ENCODE data around the gene CD38.

The CD38 gene

GRCh38 chr4:15870921-15871664 is 93.0 kb downstream of the CD38 start:
- CTCF ChIA-PET: interaction anchor here (1.3 to 1.7 kb wide), 2 partner anchors 11 to 85 kb away, joined by 4 to 8 read pairs; no protein-coding TSS in a partner anchor
- Histone ChIP-seq H3K36me3 (ENCODE audit: control insufficient read depth in 2 of 2, insufficient read depth in 1 of 2, low read length in 2 of 2) (no peaks in the 10 kb centered on the region), H3K4me3 (ENCODE audit: low read depth, low read length) (no peak overlapping the region), H3K27ac (ENCODE audit: extremely low read depth, low read depth, low read length) (no peak overlapping the region), H3K4me1 (ENCODE audit: control insufficient read depth, insufficient read depth, low read length) (no peaks in the 10 kb centered on the region), H3K9me3 (ENCODE audit: control insufficient read depth, insufficient read depth, low read depth, low read length) (no peaks in the 10 kb centered on the region)
- POLR2A ChIA-PET: no interaction called here
- TF ChIP-seq PRDM10 (tag by site-specific recombination; IDR thresholded peaks at IDR 0.05): no peak
- no peak for TF ChIP-seq KLF7 (tag by site-specific recombination; IDR thresholded peaks at IDR 0.05; ENCODE audit: borderline replicate concordance)
- no peak for TF ChIP-seq ZNF600 (tag by site-specific recombination; IDR thresholded peaks at IDR 0.05)
- no peak for TF ChIP-seq ZBTB17 (tag by site-specific recombination; IDR thresholded peaks at IDR 0.05)
- TF ChIP-seq ZSCAN5A (tag by site-specific recombination; IDR thresholded peaks at IDR 0.05): no peak
- no peak for TF ChIP-seq ZBTB44 (tag by site-specific recombination; IDR thresholded peaks at IDR 0.05)
- no peak for TF ChIP-seq SETDB1 (IDR thresholded peaks at IDR 0.05; ENCODE audit: insufficient read length, low read length)
- TF ChIP-seq ZNF658 (tag by site-specific recombination; IDR thresholded peaks at IDR 0.05): no peak
- no peak for TF ChIP-seq OSR2 (tag by site-specific recombination; IDR thresholded peaks at IDR 0.05)
- no peak for TF ChIP-seq PRDM6 (tag by site-specific recombination; IDR thresholded peaks at IDR 0.05)

GRCh38 chr4:15873117-15873516 is 95.0 kb downstream of the CD38 start:
- ChIA-PET CTCF (no interaction called here), POLR2A (no interaction called here)
- Histone ChIP-seq H3K27ac (ENCODE audit: extremely low read depth, low read depth, low read length) (no peak overlapping the region), H3K4me1 (ENCODE audit: control insufficient read depth, insufficient read depth, low read length) (no peaks in the 10 kb centered on the region), H3K4me3 (ENCODE audit: low read depth, low read length) (no peak overlapping the region), H3K9me3 (ENCODE audit: control insufficient read depth, insufficient read depth, low read depth, low read length) (no peaks in the 10 kb centered on the region), H3K36me3 (ENCODE audit: control insufficient read depth in 2 of 2, insufficient read depth in 1 of 2, low read length in 2 of 2) (no peaks in the 10 kb centered on the region)
- TF ChIP-seq RBAK (tag by site-specific recombination; IDR thresholded peaks at IDR 0.05) (no peak), CTCF (tag by site-specific recombination; IDR thresholded peaks at IDR 0.05) (no peak), ZNF132 (tag by site-specific recombination; IDR thresholded peaks at IDR 0.05; ENCODE audit: borderline replicate concordance) (no peak), ZNF112 (tag by site-specific recombination; IDR thresholded peaks at IDR 0.05) (no peak), PATZ1 (tag by site-specific recombination; IDR thresholded peaks at IDR 0.05) (no peak), ZIC2 (tag by site-specific recombination; IDR thresholded peaks at IDR 0.05) (no peak), ZNF513 (tag by site-specific recombination; IDR thresholded peaks at IDR 0.05) (no peak)

Data from HEK293 (cell line).